Epidermal melanocyte (primary cell): Measurements from ENCODE around the gene TBR1.

Experiments used
- DNase-seq: peaks from one replicate; pipeline ENCODE4 v3.0.0; 2011; ENCODE audit warnings: low spot score; ENCODE audit not compliant: insufficient read length

TBR1 gene

GRCh38 chr2:161415987-161416707, at the start of gene TBR1:
TSS of gene TBR1 (plus strand) at chr2:161416297. CDS start at chr2:161416411, 114 bp downstream.
- DNase-seq = no peak

- no peak for DNase-seq
Observed at GRCh38 chr2:161367675-161368074, 48.4 kb upstream of the TBR1 start.

- no peak for DNase-seq
Observed at GRCh38 chr2:161369311-161369710, 46.8 kb upstream of the TBR1 start.

GRCh38 chr2:161370981-161371380, 45.1 kb upstream of the TBR1 start:
- no peak for DNase-seq

GRCh38 chr2:161371869-161372268, 44.2 kb upstream of the TBR1 start:
- no peak for DNase-seq

- no peak for DNase-seq
Observed at GRCh38 chr2:161373942-161374341, 42.2 kb upstream of the TBR1 start.

GRCh38 chr2:161374446-161374845, 41.7 kb upstream of the TBR1 start:
- no peak for DNase-seq

- DNase-seq = no peak
Observed at GRCh38 chr2:161379740-161380139, 36.4 kb upstream of the TBR1 start.

GRCh38 chr2:161381546-161381945, 34.6 kb upstream of the TBR1 start:
- DNase-seq = no peak

GRCh38 chr2:161382747-161383146, 33.4 kb upstream of the TBR1 start:
- DNase-seq = no peak

GRCh38 chr2:161384864-161385263, 31.2 kb upstream of the TBR1 start:
- no peak for DNase-seq

GRCh38 chr2:161386228-161386824, 29.8 kb upstream of the TBR1 start:
- no peak for DNase-seq

- no peak for DNase-seq
Observed at GRCh38 chr2:161388146-161388779, 27.8 kb upstream of the TBR1 start.

- DNase-seq = no peak
Observed at GRCh38 chr2:161391737-161392506, 24.2 kb upstream of the TBR1 start.

- DNase-seq = no peak
Observed at GRCh38 chr2:161400076-161400475, 16.0 kb upstream of the TBR1 start.

GRCh38 chr2:161402297-161402696, 13.8 kb upstream of the TBR1 start:
- no peak for DNase-seq

- DNase-seq = no peak
Observed at GRCh38 chr2:161406316-161406715, 9.8 kb upstream of the TBR1 start.

GRCh38 chr2:161407597-161407996, 8.5 kb upstream of the TBR1 start:
- no peak for DNase-seq

- no peak for DNase-seq
Observed at GRCh38 chr2:161409308-161409907, 6.7 kb upstream of the TBR1 start.

GRCh38 chr2:161412346-161412745, 3.8 kb upstream of the TBR1 start:
- DNase-seq = no peak
